HG03064 (cell line): ENCODE measurements around the gene SYNPO.

Experiments used
- ATAC-seq: cut with Tn5 transposase; IDR thresholded peaks from one replicate; pipeline ENCODE4 v1.9.1; 2021; ENCODE audit warnings: low read depth; ENCODE audit not compliant: unreplicated experiment

The SYNPO gene

GRCh38 chr5:150674341-150674821, 33.9 kb downstream of the SYNPO start:
- ATAC-seq: no peak

DNA sequence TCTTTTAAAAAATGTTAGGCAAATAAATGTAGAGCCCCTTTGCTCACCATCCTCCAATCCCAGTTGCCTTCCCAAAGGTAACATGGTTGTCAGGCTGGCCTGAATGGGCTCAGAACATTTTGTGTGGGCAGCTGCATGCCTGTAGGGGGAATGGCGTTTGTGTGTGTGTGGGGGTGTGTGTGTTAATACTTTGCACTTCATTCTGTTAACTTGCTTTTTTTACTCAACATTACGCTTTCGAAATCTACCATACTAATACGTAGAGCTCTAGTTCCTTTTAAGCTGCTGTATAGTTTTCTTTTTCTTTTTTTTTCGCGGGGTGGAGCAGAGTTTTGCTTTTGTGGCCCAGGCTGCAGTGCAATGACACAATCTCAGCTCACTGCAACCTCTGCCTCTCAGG, 34.6 kb downstream of the SYNPO start:
- ATAC-seq: no peak

GRCh38 chr5:150676578-150676977, 36.1 kb downstream of the SYNPO start:
- ATAC-seq: no peak

DNA sequence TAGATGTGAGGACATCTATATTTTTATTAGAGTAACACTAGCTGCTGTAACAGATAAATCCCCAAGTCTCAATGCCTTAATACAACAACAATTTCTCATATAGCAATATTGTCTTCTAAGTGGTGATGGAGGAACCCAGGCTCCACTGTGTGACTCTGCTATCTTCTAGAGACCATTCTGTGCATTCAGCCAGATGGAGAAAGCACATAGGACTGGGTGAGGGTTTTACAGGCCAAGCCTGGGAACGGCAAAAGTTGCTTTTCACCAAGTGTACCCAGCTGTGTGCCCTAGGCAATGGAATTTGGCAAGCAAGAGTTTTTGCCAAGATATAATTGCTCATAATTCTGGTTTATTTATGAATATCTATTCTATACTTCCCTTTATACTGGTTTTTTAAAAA, 48.7 kb downstream of the SYNPO start:
- no peak for ATAC-seq

DNA sequence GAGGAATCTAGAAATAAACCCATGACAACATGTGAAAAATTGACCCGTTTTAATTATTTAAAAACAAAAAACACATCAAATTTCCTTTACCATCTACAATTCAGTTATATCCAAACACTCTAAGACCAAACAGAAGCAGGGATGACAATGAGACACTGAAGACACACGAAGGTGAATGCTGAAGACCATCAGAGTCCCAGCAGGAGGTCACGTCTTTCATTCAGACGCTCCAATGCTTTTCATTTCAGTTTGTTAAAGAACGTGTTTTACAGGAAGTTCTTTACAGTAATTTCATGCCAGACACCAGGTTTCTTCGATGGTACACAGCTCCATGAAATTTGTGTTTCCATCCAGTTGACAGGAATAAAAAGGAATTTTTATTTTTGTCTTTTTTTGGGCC, 50.3 kb downstream of the SYNPO start:
- ATAC-seq: no peak

- ATAC-seq: no peak
Observed at GRCh38 chr5:150692276-150692675, 51.8 kb downstream of the SYNPO start.

DNA sequence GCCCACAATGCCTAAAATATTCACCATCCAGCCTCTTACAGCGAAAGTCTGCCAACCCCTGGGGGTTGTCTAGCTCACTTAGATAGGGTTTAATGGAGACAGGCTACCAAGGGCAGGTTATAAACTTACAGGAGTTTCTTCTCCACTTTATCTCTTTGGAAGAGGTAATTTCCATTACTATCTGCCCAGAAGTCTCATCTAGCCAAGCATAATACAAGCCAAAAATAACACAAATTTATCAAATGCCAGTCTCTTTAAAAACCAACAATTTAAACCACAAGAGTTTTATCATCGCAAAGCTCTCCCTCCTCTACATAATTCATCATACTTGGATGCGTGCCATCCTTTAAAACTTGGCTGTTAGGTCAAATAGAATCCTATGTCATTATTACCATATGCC, 54.2 kb downstream of the SYNPO start:
- no peak for ATAC-seq

- no peak for ATAC-seq
Observed at GRCh38 chr5:150700246-150700593, 59.8 kb downstream of the SYNPO start.

GRCh38 chr5:150700594-150701377, 60.3 kb downstream of the SYNPO start, which contains the start of gene RBM22:
RBM22 (minus strand) TSS chr5:150701062; CDS start chr5:150700985, 77 bp downstream.
- ATAC-seq: peak; percentile 99

- ATAC-seq: no peak
Observed at GRCh38 chr5:150703762-150704161, 63.3 kb downstream of the SYNPO start.

DNA sequence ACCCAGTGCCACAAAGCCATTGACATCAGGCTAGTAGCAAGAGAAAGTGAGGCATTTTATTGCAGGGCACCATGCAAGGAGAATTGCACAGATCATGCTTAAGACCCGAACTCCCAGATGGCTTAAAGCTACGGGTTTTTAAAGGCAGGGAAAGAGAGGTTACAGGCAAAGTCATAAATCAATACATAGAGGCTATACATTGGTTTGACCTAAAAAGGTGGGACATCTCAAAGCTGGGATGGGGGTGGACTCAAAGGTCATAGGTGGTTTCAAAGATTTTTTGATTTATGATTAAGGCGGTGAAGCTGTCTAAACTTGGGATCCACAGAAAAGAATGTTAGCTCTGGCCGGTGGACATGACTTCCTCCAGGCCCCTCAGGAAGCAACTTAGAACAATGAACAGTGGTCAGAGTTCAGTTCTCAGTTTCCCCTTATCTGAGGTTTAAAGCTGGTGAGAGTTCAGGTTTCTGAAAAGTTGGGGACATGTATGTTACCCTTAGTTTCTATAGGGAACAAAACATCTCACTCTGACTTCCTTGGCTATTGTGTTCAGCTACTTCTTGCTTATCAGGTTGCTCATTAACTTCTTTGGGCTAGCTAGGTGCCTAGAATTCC, 66.4 kb downstream of the SYNPO start:
- no peak for ATAC-seq
